Tibial artery (tissue), 4 donors: ENCODE measurements around the gene FOXA2.

Experiments
- DNase-seq, 2 donors: peaks; one replicate each; pipeline ENCODE4 v3.0.0-alpha.2; 2019
- H3K27ac ChIP-seq, 2 donors: fragments of 200-600 bp; sonication (generic) in 1 of 2; 1 replicate in 1 of 2; 2 replicates in 1 of 2; pipeline ENCODE4 v1.5.1; 2018 to 2019; ENCODE audit warnings: mild to moderate bottlenecking in 1 of 2
- H3K27me3 ChIP-seq, 2 donors: fragments of 200-600 bp; sonication (generic) in 1 of 2; one replicate each; pipeline versions ENCODE4 v1.5.1 to v1.6.0; 2016 to 2019
- H3K36me3 ChIP-seq, 3 donors: fragments of 200-600 bp; sonication (generic) in 2 of 3; one replicate each; pipeline ENCODE4 v1.5.1; 2016 to 2019; ENCODE audit warnings: mild to moderate bottlenecking in 2 of 3
- H3K4me1 ChIP-seq, 4 donors: fragments of 200-600 bp; sonication (generic) in 2 of 4; 1 replicate in 3 of 4; 2 replicates in 1 of 4; pipeline ENCODE4 v1.5.1; 2016 to 2019
- H3K4me3 ChIP-seq, 2 donors: fragments of 200-600 bp; sonication (generic) in 1 of 2; 1 replicate in 1 of 2; 2 replicates in 1 of 2; pipeline ENCODE4 v1.5.1; 2018 to 2019; ENCODE audit warnings: mild to moderate bottlenecking in 2 of 2
- H3K9me3 ChIP-seq, 3 donors: fragments of 200-600 bp; sonication (generic) in 1 of 3; one replicate each; pipeline ENCODE4 v1.5.1; 2016 to 2019
- CTCF ChIP-seq, 2 experiments: fragments of 200-600 bp in 1 of 2; fragments of 450-650 bp in 1 of 2; IDR thresholded peaks; one replicate each; pipeline ENCODE4 v1.5.1; 2017 to 2019; ENCODE audit warnings: antibody characterized with exemption in 2 of 2, mild to moderate bottlenecking in 1 of 2, moderate library complexity in 1 of 2
- intact Hi-C: fragments of 100-400 bp; cut with DNase I; formaldehyde crosslinking; loops from one replicate; pipeline ENCODE4 v1.15.0; 2023; ENCODE audit warnings: low total_unique reads

FOXA2 gene

GRCh38 chr20:22620342-22620741 is 36.0 kb upstream of the FOXA2 start:
- Histone ChIP-seq H3K9me3 (no peaks in the 10 kb centered on the region), H3K27ac (no peak overlapping the region), H3K27me3 (peaks cover 0 to 4% of the 10 kb centered on the region in 2 donors), H3K4me1 (no peaks in the 10 kb centered on the region), H3K36me3 (no peaks in the 10 kb centered on the region), H3K4me3 (no peak overlapping the region)
- DNase-seq, result no peak
- no peak for TF ChIP-seq CTCF (IDR thresholded peaks at IDR 0.05)
- intact Hi-C loops, result no loop called here

DNA sequence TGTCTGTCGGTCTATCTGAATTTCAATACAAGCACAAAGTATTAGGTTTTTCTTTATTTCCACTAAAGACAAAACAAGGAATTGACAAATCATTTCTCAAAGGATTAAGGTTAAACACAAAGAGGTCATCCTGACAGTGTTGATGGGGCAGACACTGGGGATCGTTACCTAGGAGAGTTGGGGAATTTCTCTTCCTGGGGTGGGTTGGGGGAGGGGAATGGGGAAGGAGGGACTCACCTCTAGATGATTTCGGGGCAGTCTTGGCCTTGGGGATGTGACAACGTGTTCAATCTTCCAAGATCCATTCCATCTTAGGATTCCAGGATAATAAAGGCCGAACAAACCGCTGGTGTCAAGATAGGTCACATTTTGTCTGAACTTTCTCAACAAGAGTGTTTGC is 35.4 kb upstream of the FOXA2 start:
- H3K27me3 ChIP-seq, result peaks cover 0 to 4% of the 10 kb centered on the region in 2 donors
- no peak overlapping the region for H3K27ac ChIP-seq
- H3K9me3 ChIP-seq, result no peaks in the 10 kb centered on the region
- no peaks in the 10 kb centered on the region for H3K4me1 ChIP-seq
- no peaks in the 10 kb centered on the region for H3K36me3 ChIP-seq
- no peak for TF ChIP-seq CTCF (IDR thresholded peaks at IDR 0.05)
- DNase-seq, result no peak
- H3K4me3 ChIP-seq, result no peak overlapping the region
- intact Hi-C loops, result no loop called here

- Histone ChIP-seq H3K9me3 (no peaks in the 10 kb centered on the region), H3K36me3 (no peaks in the 10 kb centered on the region), H3K4me3 (no peak overlapping the region), H3K4me1 (no peaks in the 10 kb centered on the region), H3K27ac (no peak overlapping the region), H3K27me3 (peaks cover 0 to 4% of the 10 kb centered on the region in 2 donors)
- no peak for DNase-seq
- no peak for TF ChIP-seq CTCF (IDR thresholded peaks at IDR 0.05)
- intact Hi-C loops, result no loop called here
Measured at GRCh38 chr20:22619272-22619671, 34.9 kb upstream of the FOXA2 start.

DNA sequence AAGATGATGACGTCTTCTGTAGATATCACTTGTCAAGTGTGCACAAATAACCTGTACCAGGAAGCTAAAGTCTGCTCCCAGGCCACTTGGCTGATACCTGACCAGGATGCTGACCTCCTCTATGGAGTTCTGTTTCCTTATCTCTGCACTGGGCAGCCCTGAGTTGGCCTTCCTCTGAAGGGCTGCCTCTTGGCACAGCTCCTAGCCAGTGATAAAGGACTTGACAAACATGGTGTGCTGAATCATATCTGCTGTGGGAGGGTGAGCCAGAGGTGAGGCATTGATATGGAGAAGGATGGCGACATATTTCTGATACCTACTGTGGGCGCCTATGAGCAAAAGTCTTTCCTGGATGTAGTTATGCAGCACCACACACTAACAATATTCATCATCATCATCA is 32.8 kb upstream of the FOXA2 start:
- H3K9me3 ChIP-seq, result no peaks in the 10 kb centered on the region
- intact Hi-C loops, result no loop called here
- no peaks in the 10 kb centered on the region for H3K4me1 ChIP-seq
- H3K36me3 ChIP-seq, result no peaks in the 10 kb centered on the region
- no peak for TF ChIP-seq CTCF (IDR thresholded peaks at IDR 0.05)
- H3K4me3 ChIP-seq, result no peak overlapping the region
- DNase-seq, result no peak
- peaks cover 0 to 16% of the 10 kb centered on the region in 2 donors for H3K27me3 ChIP-seq
- no peak overlapping the region for H3K27ac ChIP-seq

GRCh38 chr20:22616551-22616950 is 32.2 kb upstream of the FOXA2 start:
- Histone ChIP-seq H3K36me3 (no peaks in the 10 kb centered on the region), H3K27ac (no peak overlapping the region), H3K4me3 (no peak overlapping the region), H3K9me3 (no peaks in the 10 kb centered on the region), H3K27me3 (peaks cover 0 to 16% of the 10 kb centered on the region in 2 donors), H3K4me1 (no peaks in the 10 kb centered on the region)
- DNase-seq, result no peak
- intact Hi-C loops, result no loop called here
- TF ChIP-seq CTCF (IDR thresholded peaks at IDR 0.05), result no peak

GRCh38 chr20:22615425-22615824 is 31.1 kb upstream of the FOXA2 start:
- DNase-seq, result no peak
- Histone ChIP-seq H3K9me3 (no peaks in the 10 kb centered on the region), H3K4me3 (no peak overlapping the region), H3K27me3 (peaks cover 0 to 24% of the 10 kb centered on the region in 2 donors), H3K27ac (no peak overlapping the region), H3K4me1 (no peaks in the 10 kb centered on the region), H3K36me3 (no peaks in the 10 kb centered on the region)
- intact Hi-C loops, result no loop called here
- no peak for TF ChIP-seq CTCF (IDR thresholded peaks at IDR 0.05)
